ENCODE results near the gene WSCD2. TPM values are rescaled to one million over a fixed set of nuclear protein-coding genes. Genes with fewer than 3 reads are reported as not detected.

Gene WSCD2
- total RNA-seq, 3 donors from 2014 or later = 0.33 to 0.48 (median 0.44) TPM

- no peaks in the 10 kb centered on the region for H3K4me1 ChIP-seq
- intact Hi-C loops (cut with DNase I; ENCODE audit: low total_unique reads) = no loop called here
- no peaks in the 10 kb centered on the region for H3K36me3 ChIP-seq
- TF ChIP-seq POLR2A (IDR thresholded peaks at IDR 0.05) (no peak), POLR2AphosphoS5 (IDR thresholded peaks at IDR 0.05) (no peak), CTCF (IDR thresholded peaks at IDR 0.05) (no peak)
- no peak overlapping the region for H3K4me3 ChIP-seq
- no peak for DNase-seq (ENCODE audit: low spot score in 2 of 2)
- peaks cover 0 to 3% of the 10 kb centered on the region in 2 donors for H3K27me3 ChIP-seq
- H3K9me3 ChIP-seq = no peaks in the 10 kb centered on the region
- no peak overlapping the region for H3K27ac ChIP-seq
Measured at GRCh38 chr12:108238474-108238873, 109.4 kb downstream of the WSCD2 start.

GRCh38 chr12:108239378-108239777, 110.3 kb downstream of the WSCD2 start:
- no peak for TF ChIP-seq CTCF (IDR thresholded peaks at IDR 0.05)
- TF ChIP-seq POLR2AphosphoS5 (IDR thresholded peaks at IDR 0.05) = no peak
- no peak for TF ChIP-seq POLR2A (IDR thresholded peaks at IDR 0.05)
- Histone ChIP-seq H3K27ac (no peak overlapping the region), H3K27me3 (peaks cover 0 to 3% of the 10 kb centered on the region in 2 donors), H3K9me3 (no peaks in the 10 kb centered on the region), H3K36me3 (no peaks in the 10 kb centered on the region), H3K4me3 (no peak overlapping the region), H3K4me1 (no peaks in the 10 kb centered on the region)
- DNase-seq (ENCODE audit: low spot score in 2 of 2) = no peak
- intact Hi-C loops (cut with DNase I; ENCODE audit: low total_unique reads) = no loop called here

DNA sequence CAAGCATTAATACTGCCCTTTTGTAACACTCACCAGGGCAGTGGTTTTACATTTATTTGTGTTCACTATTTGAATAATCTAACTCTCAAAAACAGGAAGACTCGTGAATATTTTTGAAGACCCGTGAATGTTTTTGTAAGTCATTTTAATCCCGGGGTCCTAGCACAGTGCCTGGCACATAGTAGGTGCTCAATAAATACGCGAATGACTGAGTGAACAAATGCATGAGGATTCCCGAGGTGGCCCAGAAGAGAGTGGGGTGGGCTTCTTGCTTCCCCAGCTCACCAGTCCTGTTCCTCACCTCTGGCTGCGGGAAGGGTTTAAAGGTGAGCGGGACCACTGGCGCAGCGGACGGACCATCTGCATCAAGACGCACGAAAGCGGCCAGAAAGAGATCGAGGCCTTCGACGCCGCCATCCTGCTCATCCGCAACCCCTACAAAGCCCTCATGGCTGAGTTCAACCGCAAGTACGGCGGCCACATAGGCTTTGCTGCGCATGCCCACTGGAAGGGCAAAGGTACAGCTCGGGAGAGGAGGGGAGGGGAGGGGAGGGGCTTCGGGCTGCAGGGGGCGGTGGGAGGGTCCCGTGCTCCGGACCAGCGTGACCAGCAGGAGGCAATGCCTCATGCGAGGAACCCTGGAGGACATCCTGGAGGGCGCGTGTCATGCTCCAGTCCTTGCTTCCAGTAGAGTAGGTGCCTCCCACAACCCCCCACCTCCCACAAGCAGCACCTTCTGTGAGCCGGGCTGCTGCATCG, 111.1 kb downstream of the WSCD2 start:
- Histone ChIP-seq H3K4me3 (no peak overlapping the region), H3K27ac (no peak overlapping the region), H3K4me1 (no peaks in the 10 kb centered on the region), H3K27me3 (peaks cover 0 to 3% of the 10 kb centered on the region in 2 donors), H3K36me3 (no peaks in the 10 kb centered on the region), H3K9me3 (no peaks in the 10 kb centered on the region)
- no peak for TF ChIP-seq POLR2A (IDR thresholded peaks at IDR 0.05)
- TF ChIP-seq CTCF (IDR thresholded peaks at IDR 0.05) = no peak
- no peak for TF ChIP-seq POLR2AphosphoS5 (IDR thresholded peaks at IDR 0.05)
- DNase-seq (ENCODE audit: low spot score in 2 of 2) = no peak
- intact Hi-C loops (cut with DNase I; ENCODE audit: low total_unique reads) = no loop called here

DNA sequence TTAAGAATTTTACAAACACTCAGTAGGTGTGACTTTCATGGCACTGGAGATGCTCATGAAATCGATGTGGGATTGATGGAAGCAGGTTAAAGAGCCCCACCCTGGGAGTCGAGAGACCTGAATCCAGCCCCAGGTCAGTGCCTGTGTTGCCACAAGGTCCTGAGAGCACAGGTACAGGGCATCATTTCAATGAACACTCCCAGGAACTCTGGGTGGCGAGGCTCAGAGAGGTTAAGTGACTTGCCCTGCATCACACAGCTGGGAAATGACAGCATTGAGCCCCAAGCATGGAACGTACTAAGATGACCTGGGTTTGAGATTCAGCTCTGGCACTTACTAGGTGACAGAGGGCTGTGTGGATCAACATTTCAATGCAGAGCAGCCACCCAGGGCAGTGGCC, 111.8 kb downstream of the WSCD2 start:
- Histone ChIP-seq H3K4me1 (no peaks in the 10 kb centered on the region), H3K27me3 (peaks cover 0 to 3% of the 10 kb centered on the region in 2 donors), H3K4me3 (no peak overlapping the region), H3K27ac (no peak overlapping the region), H3K36me3 (no peaks in the 10 kb centered on the region), H3K9me3 (no peaks in the 10 kb centered on the region)
- TF ChIP-seq POLR2A (IDR thresholded peaks at IDR 0.05) (no peak), CTCF (IDR thresholded peaks at IDR 0.05) (no peak), POLR2AphosphoS5 (IDR thresholded peaks at IDR 0.05) (no peak)
- intact Hi-C loops (cut with DNase I; ENCODE audit: low total_unique reads) = no loop called here
- no peak for DNase-seq (ENCODE audit: low spot score in 2 of 2)

DNA sequence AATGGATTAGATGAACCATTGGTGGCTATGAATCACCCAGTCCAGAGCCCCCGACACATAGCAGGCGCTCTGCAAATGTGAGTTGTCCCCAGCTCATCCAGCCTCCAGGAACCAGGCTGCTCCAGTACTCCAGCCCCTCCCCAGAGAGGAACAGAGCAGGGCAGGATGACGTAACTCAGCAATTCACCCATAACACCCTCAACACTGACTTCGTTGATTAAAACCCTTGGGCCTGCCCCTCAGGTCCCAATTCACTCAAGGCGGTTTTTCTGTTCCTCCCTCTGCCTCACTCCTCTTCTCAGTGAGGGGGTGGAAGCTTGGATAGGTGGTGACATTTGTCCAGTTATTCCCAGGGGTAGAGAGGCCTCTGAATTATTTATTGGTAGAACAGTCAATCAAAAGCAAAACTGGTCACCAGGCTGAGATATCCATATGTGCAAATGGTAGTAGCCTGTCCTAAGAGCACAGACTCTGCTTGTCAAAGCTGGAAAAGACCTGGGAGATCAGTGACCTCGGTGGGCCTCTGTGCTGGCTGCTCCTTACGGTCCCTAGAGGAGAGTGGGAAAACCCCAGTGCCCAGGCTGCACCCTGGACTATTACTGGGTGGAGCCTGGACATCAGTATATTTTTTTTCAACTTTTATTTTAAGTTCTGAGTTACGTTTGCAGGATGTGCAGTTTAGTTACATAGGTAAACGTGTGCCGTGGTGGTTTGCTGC, 113.1 kb downstream of the WSCD2 start:
- Histone ChIP-seq H3K9me3 (no peaks in the 10 kb centered on the region), H3K27ac (no peak overlapping the region), H3K4me3 (no peak overlapping the region), H3K4me1 (no peaks in the 10 kb centered on the region), H3K27me3 (peaks cover 0 to 3% of the 10 kb centered on the region in 2 donors), H3K36me3 (no peaks in the 10 kb centered on the region)
- TF ChIP-seq POLR2AphosphoS5 (IDR thresholded peaks at IDR 0.05) (no peak), POLR2A (IDR thresholded peaks at IDR 0.05) (no peak), CTCF (IDR thresholded peaks at IDR 0.05) (no peak)
- intact Hi-C loops (cut with DNase I; ENCODE audit: low total_unique reads) = no loop called here
- DNase-seq (ENCODE audit: low spot score in 2 of 2) = no peak

All from breast epithelium (tissue), 4 donors.